HAP-1 (cell line): ENCODE results near the gene MTARC1.

Source experiments
- DNase-seq, 2 experiments: peaks; one replicate each; pipeline ENCODE4 v3.0.0-alpha.2; 2016 to 2020; ENCODE audit warnings: low spot score in 2 of 2
- H3K27me3 ChIP-seq: fragments of 250-450 bp; sonication (Bioruptor Pico); 2 replicates; pipeline ENCODE4 v1.5.1; 2020; ENCODE audit warnings: low read depth, mild to moderate bottlenecking, moderate library complexity
- H3K36me3 ChIP-seq: fragments of 250-450 bp; sonication (Bioruptor Pico); replicated peaks from 2 replicates; pipeline ENCODE4 v1.5.1; 2020; ENCODE audit warnings: mild to moderate bottlenecking
- H3K4me1 ChIP-seq: fragments of 250-450 bp; sonication (Bioruptor Pico); 2 replicates; pipeline ENCODE4 v1.5.1; 2020; ENCODE audit warnings: mild to moderate bottlenecking
- H3K4me3 ChIP-seq: fragments of 250-450 bp; sonication (Bioruptor Pico); 2 replicates; pipeline ENCODE4 v1.5.1; 2020; ENCODE audit warnings: mild to moderate bottlenecking, moderate library complexity
- H3K9me3 ChIP-seq: fragments of 250-450 bp; sonication (Bioruptor Pico); 2 replicates; pipeline ENCODE4 v1.5.1; 2020; ENCODE audit warnings: mild to moderate bottlenecking, moderate library complexity
- in situ Hi-C: fragments of 300-500 bp; cut with MboI; formaldehyde crosslinking; loops from 3 replicates; pipeline ENCODE4 v1.14.3; 2020; ENCODE audit warnings: low sequenced_read_pairs, inconsistent platforms, mixed read lengths

Gene MTARC1

GRCh38 chr1:220783453-220783852, 3.3 kb upstream of the MTARC1 start:
- no peaks in the 10 kb centered on the region for H3K27me3 ChIP-seq
- peaks cover 15% of the 10 kb centered on the region for H3K4me1 ChIP-seq
- DNase-seq, result no peak
- no peaks in the 10 kb centered on the region for H3K9me3 ChIP-seq
- in situ Hi-C loops, result loop anchor here (25.0 kb wide), 1 partner anchor 796 kb away; no protein-coding TSS in a partner anchor
- no peak overlapping the region for H3K4me3 ChIP-seq
- H3K36me3 ChIP-seq, result no peaks in the 10 kb centered on the region

GRCh38 chr1:220784751-220785150, 2.0 kb upstream of the MTARC1 start:
- Histone ChIP-seq H3K4me1 (peaks cover 15% of the 10 kb centered on the region), H3K4me3 (no peak overlapping the region), H3K9me3 (no peaks in the 10 kb centered on the region; the same call in 1 of the 2 replicates), H3K27me3 (no peaks in the 10 kb centered on the region), H3K36me3 (no peaks in the 10 kb centered on the region)
- in situ Hi-C loops, result loop anchor here (25.0 kb wide), 1 partner anchor 797 kb away; no protein-coding TSS in a partner anchor
- DNase-seq, result no peak

- H3K4me1 ChIP-seq, result peaks cover 15% of the 10 kb centered on the region
- in situ Hi-C loops, result loop anchor here (25.0 kb wide), 1 partner anchor 798 kb away; no protein-coding TSS in a partner anchor
- no peaks in the 10 kb centered on the region for H3K36me3 ChIP-seq
- H3K4me3 ChIP-seq, result no peak overlapping the region
- no peaks in the 10 kb centered on the region for H3K27me3 ChIP-seq
- no peaks in the 10 kb centered on the region; the same call in 1 of the 2 replicates for H3K9me3 ChIP-seq
- no peak for DNase-seq
Observed at GRCh38 chr1:220785166-220786056, 1.3 kb upstream of the MTARC1 start.

GRCh38 chr1:220786057-220786336, 716 bp upstream of the MTARC1 start:
- Histone ChIP-seq H3K4me1 (peaks cover 15% of the 10 kb centered on the region), H3K36me3 (no peaks in the 10 kb centered on the region; the same call in 1 of the 2 replicates), H3K27me3 (no peaks in the 10 kb centered on the region), H3K4me3 (peak overlapping the region; percentile 48; the same call in 1 of the 2 replicates), H3K9me3 (no peaks in the 10 kb centered on the region; the same call in 1 of the 2 replicates)
- in situ Hi-C loops, result loop anchor here (25.0 kb wide), 1 partner anchor 799 kb away; no protein-coding TSS in a partner anchor
- DNase-seq, result no peak

- H3K4me1 ChIP-seq, result peaks cover 15% of the 10 kb centered on the region
- H3K27me3 ChIP-seq, result no peaks in the 10 kb centered on the region
- H3K9me3 ChIP-seq, result no peaks in the 10 kb centered on the region; the same call in 1 of the 2 replicates
- H3K36me3 ChIP-seq, result no peaks in the 10 kb centered on the region; the same call in 1 of the 2 replicates
- peak overlapping the region; percentile 48 for H3K4me3 ChIP-seq
- in situ Hi-C loops, result loop anchor here (25.0 kb wide), 1 partner anchor 800 kb away; no protein-coding TSS in a partner anchor
- DNase-seq, result peak in 1 of 2 experiments; percentile 63
Observed at GRCh38 chr1:220787069-220787619, 431 bp downstream of the MTARC1 start.

GRCh38 chr1:220788900-220789299, 2.2 kb downstream of the MTARC1 start:
- Histone ChIP-seq H3K9me3 (no peaks in the 10 kb centered on the region; the same call in 1 of the 2 replicates), H3K4me1 (peaks cover 15% of the 10 kb centered on the region), H3K36me3 (no peaks in the 10 kb centered on the region; the same call in 1 of the 2 replicates), H3K27me3 (no peaks in the 10 kb centered on the region), H3K4me3 (no peak overlapping the region)
- no peak for DNase-seq
- in situ Hi-C loops, result loop anchor here (25.0 kb wide), 1 partner anchor 802 kb away; no protein-coding TSS in a partner anchor

GRCh38 chr1:220789532-220790147, 2.9 kb downstream of the MTARC1 start:
- Histone ChIP-seq H3K27me3 (no peaks in the 10 kb centered on the region), H3K36me3 (peaks cover 2% of the 10 kb centered on the region; the same call in 1 of the 2 replicates), H3K4me1 (peaks cover 15% of the 10 kb centered on the region), H3K4me3 (no peak overlapping the region), H3K9me3 (no peaks in the 10 kb centered on the region; the same call in 1 of the 2 replicates)
- in situ Hi-C loops, result loop anchor here (25.0 kb wide), 1 partner anchor 802 kb away; no protein-coding TSS in a partner anchor
- DNase-seq, result no peak

- in situ Hi-C loops, result loop anchor here (25.0 kb wide), 1 partner anchor 804 kb away; no protein-coding TSS in a partner anchor
- H3K4me3 ChIP-seq, result no peak overlapping the region
- H3K4me1 ChIP-seq, result peaks cover 11% of the 10 kb centered on the region
- H3K27me3 ChIP-seq, result no peaks in the 10 kb centered on the region
- peaks cover 3% of the 10 kb centered on the region; the same call in 1 of the 2 replicates for H3K36me3 ChIP-seq
- H3K9me3 ChIP-seq, result no peaks in the 10 kb centered on the region; the same call in 1 of the 2 replicates
- DNase-seq, result no peak
Observed at GRCh38 chr1:220791285-220791684, 4.6 kb downstream of the MTARC1 start.

- peaks cover 9% of the 10 kb centered on the region for H3K4me1 ChIP-seq
- H3K36me3 ChIP-seq, result peaks cover 3% of the 10 kb centered on the region; the same call in 1 of the 2 replicates
- DNase-seq, result no peak
- no peaks in the 10 kb centered on the region; the same call in 1 of the 2 replicates for H3K9me3 ChIP-seq
- in situ Hi-C loops, result loop anchor here (25.0 kb wide), 1 partner anchor 805 kb away; no protein-coding TSS in a partner anchor
- no peaks in the 10 kb centered on the region for H3K27me3 ChIP-seq
- H3K4me3 ChIP-seq, result no peak overlapping the region
Observed at GRCh38 chr1:220791956-220792355, 5.2 kb downstream of the MTARC1 start.

- in situ Hi-C loops, result loop anchor here (25.0 kb wide), 1 partner anchor 809 kb away; no protein-coding TSS in a partner anchor
- no peaks in the 10 kb centered on the region for H3K27me3 ChIP-seq
- peaks cover 13% of the 10 kb centered on the region for H3K36me3 ChIP-seq
Observed at GRCh38 chr1:220796530-220796929, 9.8 kb downstream of the MTARC1 start.

GRCh38 chr1:220797044-220797443, 10.3 kb downstream of the MTARC1 start:
- H3K36me3 ChIP-seq, result peaks cover 13% of the 10 kb centered on the region
- in situ Hi-C loops, result loop anchor here (25.0 kb wide), 1 partner anchor 810 kb away; no protein-coding TSS in a partner anchor
- no peak for DNase-seq
- no peaks in the 10 kb centered on the region for H3K9me3 ChIP-seq
- H3K4me1 ChIP-seq, result no peaks in the 10 kb centered on the region
- no peak overlapping the region for H3K4me3 ChIP-seq
- H3K27me3 ChIP-seq, result no peaks in the 10 kb centered on the region

More at GRCh38 chr1:220796530-220796929, 9.8 kb downstream of the MTARC1 start:
- H3K4me1 ChIP-seq, result no peaks in the 10 kb centered on the region
- no peak overlapping the region for H3K4me3 ChIP-seq
- no peak for DNase-seq
- H3K9me3 ChIP-seq, result no peaks in the 10 kb centered on the region

- H3K9me3 ChIP-seq, result no peaks in the 10 kb centered on the region
- H3K27me3 ChIP-seq, result no peaks in the 10 kb centered on the region
- in situ Hi-C loops, result loop anchor here (25.0 kb wide), 1 partner anchor 810 kb away; no protein-coding TSS in a partner anchor
- H3K4me3 ChIP-seq, result no peak overlapping the region
- H3K4me1 ChIP-seq, result no peaks in the 10 kb centered on the region
- H3K36me3 ChIP-seq, result peaks cover 13% of the 10 kb centered on the region
- DNase-seq, result no peak
Observed at GRCh38 chr1:220797553-220797952, 10.8 kb downstream of the MTARC1 start.

- H3K4me3 ChIP-seq, result no peak overlapping the region
- peaks cover 13% of the 10 kb centered on the region for H3K36me3 ChIP-seq
- in situ Hi-C loops, result loop anchor here (25.0 kb wide), 1 partner anchor 811 kb away; no protein-coding TSS in a partner anchor
Observed at GRCh38 chr1:220798338-220798737, 11.6 kb downstream of the MTARC1 start.

More at GRCh38 chr1:220798338-220798737, 11.6 kb downstream of the MTARC1 start:
- DNase-seq, result no peak
- no peaks in the 10 kb centered on the region for H3K27me3 ChIP-seq
- no peaks in the 10 kb centered on the region for H3K4me1 ChIP-seq
- H3K9me3 ChIP-seq, result no peaks in the 10 kb centered on the region
